ENCODE results near the gene CLIP3. TPM values are rescaled to one million over a fixed set of nuclear protein-coding genes. Genes with fewer than 3 reads are reported as not detected.

CLIP3 gene
- total and polyA plus RNA-seq, 8 donors, result 5.8 to 33.0 (median 27.5) TPM

Other genes with a start within 250 kb of the CLIP3 start
- gene PRODH2, start 220.0 kb downstream of the CLIP3 start, total RNA-seq, result not detected
- under 1 TPM in 3 of 6 donors, not detected in 3; 0.15 to 0.31 (median 0.16) TPM for gene PRODH2, start 220.0 kb downstream of the CLIP3 start, polyA plus RNA-seq (ENCODE audit: insufficient read length in 6 of 6)
- gene NPHS1, start 180.4 kb downstream of the CLIP3 start, total RNA-seq, result under 1 TPM in 1 of 2 donors, not detected in 1; 0.08 TPM
- 1 to 10 TPM in 3 of 6 donors, under 1 TPM in 3; 0.45 to 2.0 (median 1.0) TPM for gene NPHS1, start 180.4 kb downstream of the CLIP3 start, polyA plus RNA-seq (ENCODE audit: insufficient read length in 6 of 6)
- gene KIRREL2, start 176.0 kb downstream of the CLIP3 start, total RNA-seq, result under 1 TPM in 1 of 2 donors, not detected in 1; 0.08 TPM
- gene KIRREL2, start 176.0 kb downstream of the CLIP3 start, polyA plus RNA-seq (ENCODE audit: insufficient read length in 6 of 6), result 1 to 10 TPM in 5 of 6 donors, under 1 TPM in 1; 0.76 to 3.5 (median 2.4) TPM
- gene APLP1, start 164.3 kb downstream of the CLIP3 start, total RNA-seq, result 1 to 10 TPM; 3.0 to 8.6 TPM
- gene APLP1, start 164.3 kb downstream of the CLIP3 start, polyA plus RNA-seq (ENCODE audit: insufficient read length in 6 of 6), result 10 to 100 TPM in 1 of 6 donors, 1 to 10 TPM in 5; 8.0 to 11.0 (median 9.3) TPM
- 10 to 100 TPM; 11.8 to 19.1 TPM for gene NFKBID, start 132.3 kb downstream of the CLIP3 start, total RNA-seq
- gene NFKBID, start 132.3 kb downstream of the CLIP3 start, polyA plus RNA-seq (ENCODE audit: insufficient read length in 6 of 6), result 1 to 10 TPM; 3.7 to 9.5 (median 7.2) TPM
- 10 to 100 TPM; 24.7 to 26.0 TPM for gene HCST, start 130.3 kb downstream of the CLIP3 start, total RNA-seq
- gene HCST, start 130.3 kb downstream of the CLIP3 start, polyA plus RNA-seq (ENCODE audit: insufficient read length in 6 of 6), result 1 to 10 TPM; 3.6 to 5.9 (median 4.4) TPM
- gene TYROBP, start 124.6 kb downstream of the CLIP3 start, total RNA-seq, result 100 to 1,000 TPM; 205 to 407 TPM
- 10 to 100 TPM; 12.3 to 15.7 (median 13.3) TPM for gene TYROBP, start 124.6 kb downstream of the CLIP3 start, polyA plus RNA-seq (ENCODE audit: insufficient read length in 6 of 6)
- gene LRFN3, start 96.5 kb downstream of the CLIP3 start, total RNA-seq, result 10 to 100 TPM; 12.2 to 14.8 TPM
- gene LRFN3, start 96.5 kb downstream of the CLIP3 start, polyA plus RNA-seq (ENCODE audit: insufficient read length in 6 of 6), result 10 to 100 TPM in 3 of 6 donors, 1 to 10 TPM in 3; 8.0 to 13.6 (median 11.1) TPM
- gene SDHAF1, start 37.7 kb downstream of the CLIP3 start, total RNA-seq, result 10 to 100 TPM; 14.0 to 16.5 TPM
- 10 to 100 TPM in 5 of 6 donors, 1 to 10 TPM in 1; 9.4 to 13.3 (median 10.9) TPM for gene SDHAF1, start 37.7 kb downstream of the CLIP3 start, polyA plus RNA-seq (ENCODE audit: insufficient read length in 6 of 6)
- gene SYNE4, start 24.1 kb downstream of the CLIP3 start, total RNA-seq, result 10 to 100 TPM; 11.2 to 13.1 TPM
- gene SYNE4, start 24.1 kb downstream of the CLIP3 start, polyA plus RNA-seq (ENCODE audit: insufficient read length in 6 of 6), result 10 to 100 TPM in 1 of 6 donors, 1 to 10 TPM in 5; 6.8 to 10.4 (median 8.2) TPM
- gene ALKBH6, start 18.7 kb downstream of the CLIP3 start, total RNA-seq, result 10 to 100 TPM; 19.3 to 22.7 TPM
- 10 to 100 TPM; 16.8 to 21.0 (median 19.2) TPM for gene ALKBH6, start 18.7 kb downstream of the CLIP3 start, polyA plus RNA-seq (ENCODE audit: insufficient read length in 6 of 6)
- 1 to 10 TPM; 7.1 to 7.2 TPM for gene THAP8, start 21.4 kb upstream of the CLIP3 start, total RNA-seq
- gene THAP8, start 21.4 kb upstream of the CLIP3 start, polyA plus RNA-seq (ENCODE audit: insufficient read length in 6 of 6), result 1 to 10 TPM; 5.7 to 8.4 (median 6.9) TPM
- 1 to 10 TPM; 3.7 to 4.3 TPM for gene WDR62, start 22.0 kb upstream of the CLIP3 start, total RNA-seq
- 1 to 10 TPM; 4.0 to 6.7 (median 4.5) TPM for gene WDR62, start 22.0 kb upstream of the CLIP3 start, polyA plus RNA-seq (ENCODE audit: insufficient read length in 6 of 6)
- gene OVOL3, start 78.3 kb upstream of the CLIP3 start, total RNA-seq, result not detected
- gene OVOL3, start 78.3 kb upstream of the CLIP3 start, polyA plus RNA-seq (ENCODE audit: insufficient read length in 6 of 6), result under 1 TPM in 2 of 6 donors, not detected in 4; 0.27 to 0.34 TPM
- gene POLR2I, start 82.0 kb upstream of the CLIP3 start, total RNA-seq, result 10 to 100 TPM; 43.7 to 51.7 TPM
- 10 to 100 TPM; 35.8 to 52.4 (median 45.7) TPM for gene POLR2I, start 82.0 kb upstream of the CLIP3 start, polyA plus RNA-seq (ENCODE audit: insufficient read length in 6 of 6)
- gene TBCB, start 82.6 kb upstream of the CLIP3 start, total RNA-seq, result 100 to 1,000 TPM; 116 to 130 TPM
- gene TBCB, start 82.6 kb upstream of the CLIP3 start, polyA plus RNA-seq (ENCODE audit: insufficient read length in 6 of 6), result 100 to 1,000 TPM in 4 of 6 donors, 10 to 100 TPM in 2; 90.2 to 122 (median 111) TPM
- 100 to 1,000 TPM; 688 to 720 TPM for gene CAPNS1, start 107.2 kb upstream of the CLIP3 start, total RNA-seq
- gene CAPNS1, start 107.2 kb upstream of the CLIP3 start, polyA plus RNA-seq (ENCODE audit: insufficient read length in 6 of 6), result 100 to 1,000 TPM; 479 to 615 (median 546) TPM
- 10 to 100 TPM; 47.1 to 64.9 TPM for gene COX7A1, start 119.6 kb upstream of the CLIP3 start, total RNA-seq
- 10 to 100 TPM; 29.4 to 47.3 (median 35.1) TPM for gene COX7A1, start 119.6 kb upstream of the CLIP3 start, polyA plus RNA-seq (ENCODE audit: insufficient read length in 6 of 6)
- 1 to 10 TPM; 3.2 to 3.5 TPM for gene ZNF565, start 181.8 kb upstream of the CLIP3 start, total RNA-seq
- gene ZNF565, start 181.8 kb upstream of the CLIP3 start, polyA plus RNA-seq (ENCODE audit: insufficient read length in 6 of 6), result 1 to 10 TPM; 7.1 to 8.3 (median 7.8) TPM
- 10 to 100 TPM; 42.8 to 47.7 TPM for gene ZNF146, start 182.2 kb upstream of the CLIP3 start, total RNA-seq
- gene ZNF146, start 182.2 kb upstream of the CLIP3 start, polyA plus RNA-seq (ENCODE audit: insufficient read length in 6 of 6), result 100 to 1,000 TPM; 112 to 140 (median 121) TPM

Measured in left lung (tissue), 8 donors.